Peyer's patch (tissue), 4 donors: ENCODE results near the gene TCAP. TPM values are rescaled to one million over a fixed set of nuclear protein-coding genes. Genes with fewer than 3 reads are reported as not detected.
A peak's percentile ranks its signal among the peaks of the same experiment; 100 is the strongest.

Source experiments
- DNase-seq, 3 donors: peaks; one replicate each; pipeline ENCODE4 v3.0.0-alpha.2; 2017 to 2019
- H3K27ac ChIP-seq, 4 donors: fragments of 200-600 bp; sonication (generic); one replicate each; pipeline ENCODE4 v1.5.1; 2016 to 2019
- H3K27me3 ChIP-seq, 2 donors: fragments of 200-600 bp; sonication (generic); one replicate each; pipeline ENCODE4 v1.5.1; 2019
- H3K36me3 ChIP-seq, 3 donors: fragments of 200-600 bp; sonication (generic); one replicate each; pipeline ENCODE4 v1.5.1; 2016 to 2019
- H3K4me1 ChIP-seq, 4 donors: fragments of 200-600 bp; sonication (generic); one replicate each; pipeline ENCODE4 v1.5.1; 2016 to 2019
- H3K4me3 ChIP-seq, 4 donors: fragments of 200-600 bp; sonication (generic); 1 replicate in 3 of 4; 2 replicates in 1 of 4; pipeline ENCODE4 v1.5.1; 2016 to 2019; ENCODE audit warnings: mild to moderate bottlenecking in 1 of 4
- H3K9me3 ChIP-seq, 4 donors: fragments of 200-600 bp; sonication (generic); one replicate each; pipeline ENCODE4 v1.5.1; 2016 to 2019; ENCODE audit warnings: mild to moderate bottlenecking in 1 of 4
- CTCF ChIP-seq, 6 experiments: fragments of 450-650 bp in 4 of 6; fragments of 200-600 bp in 2 of 6; sonication (generic) in 1 of 6; IDR thresholded peaks; one replicate each; pipeline ENCODE4 v1.5.1; 2017 to 2019; ENCODE audit warnings: antibody characterized with exemption in 6 of 6, mild to moderate bottlenecking in 3 of 6, moderate library complexity in 1 of 6
- POLR2A ChIP-seq, 2 donors: fragments of 450-650 bp; IDR thresholded peaks; one replicate each; pipeline ENCODE4 v1.5.1; 2017; ENCODE audit warnings: antibody characterized with exemption in 2 of 2, mild to moderate bottlenecking in 2 of 2, moderate library complexity in 2 of 2
- total RNA-seq, 4 donors: library from RNA; depleted of rRNA; stranded (reverse); fragments of >200 nt; gene quantifications; one replicate each; pipeline ENCODE4 v1.1.0, GENCODE V29; 2016

Gene TCAP
- total RNA-seq, 4 donors from 2014 or later: 0.53 to 1.9 (median 1.1) TPM; not detected in 1

DNA sequence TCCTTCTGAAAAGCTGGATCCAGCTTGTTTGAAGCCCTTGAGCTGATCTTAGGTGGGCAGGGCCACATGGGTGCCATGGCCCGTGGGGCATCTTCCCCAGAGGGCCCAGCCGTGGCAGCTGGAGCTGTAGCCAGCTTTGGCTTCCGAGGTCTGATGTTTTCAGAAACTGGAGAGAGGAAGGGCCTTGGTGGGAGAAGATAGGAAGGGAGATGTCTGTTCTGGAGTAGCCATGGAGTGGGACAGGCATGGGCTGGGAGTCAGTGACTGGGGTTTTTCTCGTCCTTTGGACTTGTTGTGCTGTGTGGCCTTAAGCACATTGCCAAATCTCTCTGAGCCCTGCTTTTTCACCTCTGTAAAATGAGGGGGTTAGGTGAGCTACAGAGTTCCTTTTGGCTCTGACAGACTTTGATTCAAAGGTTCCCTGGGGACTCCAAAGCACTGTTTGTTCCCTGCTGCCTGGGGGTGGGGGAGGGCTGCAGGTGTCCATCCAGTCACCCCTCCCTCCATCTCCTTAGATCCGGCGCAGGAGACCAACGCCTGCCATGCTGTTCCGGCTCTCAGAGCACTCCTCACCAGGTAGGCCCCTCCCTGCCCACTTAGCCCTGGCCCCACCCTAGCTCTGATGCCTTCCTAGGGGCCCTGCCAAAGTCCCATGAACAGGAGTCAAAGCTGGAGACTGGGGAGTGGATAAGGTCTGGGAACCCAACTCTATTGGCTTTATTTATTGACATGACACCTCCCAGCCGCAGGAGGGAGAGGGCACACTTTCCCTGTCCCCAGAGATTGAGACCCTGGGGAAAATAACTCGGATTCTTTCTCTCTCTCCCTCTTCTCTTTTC, 36.3 kb upstream of the TCAP start:
- Histone ChIP-seq H3K4me3 (peak overlapping the region in 2 of 4 donors; percentile 29 to 70), H3K27me3 (no peaks in the 10 kb centered on the region)

DNA sequence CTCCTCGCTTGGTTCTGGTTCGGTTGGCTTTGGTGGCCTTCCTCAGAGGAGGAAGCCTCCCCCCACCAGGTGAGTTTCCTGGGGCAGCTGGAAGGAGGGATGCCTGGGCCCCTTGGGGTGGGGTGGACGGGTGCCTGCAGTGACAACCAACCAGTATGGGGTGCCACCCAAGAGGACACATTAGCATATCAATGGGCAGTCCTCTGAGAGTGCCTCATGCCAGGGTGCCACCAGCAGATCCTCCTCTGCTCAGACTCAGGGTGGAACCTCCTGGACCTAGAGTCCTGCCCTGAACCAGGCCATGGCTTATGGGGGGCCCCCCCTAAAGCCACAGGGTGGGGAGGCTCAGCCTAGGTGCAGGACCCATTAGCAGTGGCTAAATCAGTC, 35.7 kb upstream of the TCAP start:
- Histone ChIP-seq H3K4me3 (peak overlapping the region in 2 of 4 donors; percentile 29 to 70), H3K27me3 (no peaks in the 10 kb centered on the region), H3K9me3 (no peaks in the 10 kb centered on the region), H3K36me3 (no peaks in the 10 kb centered on the region), H3K27ac (peak overlapping the region in 3 of 4 donors; percentile 82 to 97 (median 91)), H3K4me1 (peaks cover 4 to 37% (median 11%) of the 10 kb centered on the region in 4 donors)
- TF ChIP-seq CTCF (IDR thresholded peaks at IDR 0.05) (peak in 1 of 6 experiments; percentile 7), POLR2A (IDR thresholded peaks at IDR 0.05) (peak; percentile 48 to 53)
- DNase-seq: peak in 2 of 3 donors; percentile 76 to 78

More for the DNA sequence above, 36.3 kb upstream of the TCAP start:
- peak in 2 of 3 donors; percentile 86 to 87 for DNase-seq
- H3K27ac ChIP-seq: peak overlapping the region in 3 of 4 donors; percentile 82 to 97 (median 91)
- H3K36me3 ChIP-seq: no peaks in the 10 kb centered on the region
- peak; percentile 37 to 68 for TF ChIP-seq POLR2A (IDR thresholded peaks at IDR 0.05)
- peak in 1 of 6 experiments; percentile 11 for TF ChIP-seq CTCF (IDR thresholded peaks at IDR 0.05)
- no peaks in the 10 kb centered on the region for H3K9me3 ChIP-seq
- peaks cover 4 to 31% (median 11%) of the 10 kb centered on the region in 4 donors for H3K4me1 ChIP-seq

GRCh38 chr17:39629898-39630297, 35.3 kb upstream of the TCAP start:
- H3K4me1 ChIP-seq: peaks cover 4 to 42% (median 11%) of the 10 kb centered on the region in 4 donors
- H3K27ac ChIP-seq: peak overlapping the region in 3 of 4 donors; percentile 82 to 97 (median 91)
- peak overlapping the region in 2 of 4 donors; percentile 29 to 70 for H3K4me3 ChIP-seq

GRCh38 chr17:39631403-39631802, 33.7 kb upstream of the TCAP start:
- TF ChIP-seq CTCF (IDR thresholded peaks at IDR 0.05) (no peak), POLR2A (IDR thresholded peaks at IDR 0.05) (peak in 1 of 2 donors; percentile 43)
- H3K4me1 ChIP-seq: peaks cover 6 to 45% (median 11%) of the 10 kb centered on the region in 4 donors
- peak in 1 of 3 donors; percentile 69 for DNase-seq
- H3K36me3 ChIP-seq: no peaks in the 10 kb centered on the region
- H3K9me3 ChIP-seq: no peaks in the 10 kb centered on the region
- H3K4me3 ChIP-seq: peak overlapping the region in 2 of 4 donors; percentile 7 to 9
- no peaks in the 10 kb centered on the region for H3K27me3 ChIP-seq
- H3K27ac ChIP-seq: peak overlapping the region in 3 of 4 donors; percentile 82 to 97 (median 91)

More at GRCh38 chr17:39629898-39630297, 35.3 kb upstream of the TCAP start:
- TF ChIP-seq CTCF (IDR thresholded peaks at IDR 0.05) (no peak), POLR2A (IDR thresholded peaks at IDR 0.05) (no peak)
- Histone ChIP-seq H3K27me3 (no peaks in the 10 kb centered on the region), H3K9me3 (no peaks in the 10 kb centered on the region), H3K36me3 (no peaks in the 10 kb centered on the region)
- no peak for DNase-seq

DNA sequence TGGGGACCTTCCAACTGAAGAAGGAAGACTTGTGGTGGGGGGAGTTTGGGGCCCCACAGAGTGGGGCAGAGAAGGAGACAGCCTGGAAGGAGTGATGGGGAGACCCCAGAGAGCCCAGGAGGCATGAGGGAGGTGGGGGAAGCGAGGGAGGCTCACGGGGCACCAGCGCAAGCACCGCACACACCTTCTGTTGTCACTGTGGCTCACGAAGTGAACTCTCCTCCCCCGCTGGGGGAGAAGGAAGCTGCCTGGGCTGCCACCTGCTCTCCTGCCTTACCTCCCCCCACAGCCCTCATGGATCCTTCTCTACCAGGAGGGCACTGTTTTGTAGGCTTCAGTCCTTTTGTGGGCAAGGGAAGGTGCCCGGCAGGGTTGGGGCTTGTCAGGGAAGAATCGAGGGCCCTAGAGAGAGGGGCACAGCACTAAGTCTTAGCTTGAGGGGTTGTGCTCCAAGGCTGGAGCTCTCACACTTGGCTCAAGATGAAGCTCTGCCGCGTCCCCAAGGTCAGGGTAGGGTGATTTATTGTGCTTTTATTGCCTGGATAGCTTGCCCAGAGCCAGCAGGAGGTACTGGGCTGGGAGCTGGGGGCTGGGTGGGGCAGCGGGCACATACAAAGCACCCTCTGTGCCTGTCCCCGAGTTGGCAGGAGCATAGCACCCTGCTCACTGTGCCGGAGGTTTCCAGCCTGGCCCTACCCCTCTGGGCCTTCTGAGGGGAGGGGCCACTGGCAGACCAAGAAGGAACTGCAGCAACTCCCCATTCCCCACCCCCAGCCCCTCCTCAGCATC, 32.8 kb upstream of the TCAP start:
- Histone ChIP-seq H3K4me1 (peaks cover 9 to 39% (median 9%) of the 10 kb centered on the region in 4 donors), H3K4me3 (peak overlapping the region in 2 of 4 donors; percentile 9 to 34), H3K27ac (peak overlapping the region in 3 of 4 donors; percentile 82 to 97 (median 91)), H3K36me3 (no peaks in the 10 kb centered on the region), H3K27me3 (no peaks in the 10 kb centered on the region), H3K9me3 (no peaks in the 10 kb centered on the region)
- peak in 3 of 6 experiments; percentile 25 to 28 (median 26) for TF ChIP-seq CTCF (IDR thresholded peaks at IDR 0.05)
- TF ChIP-seq POLR2A (IDR thresholded peaks at IDR 0.05): peak; percentile 45 to 73
- DNase-seq: peak in 2 of 3 donors; percentile 92
